Inferior parietal cortex (tissue), 1 donor: ENCODE measurements around the gene STXBP2.

Source experiments
- DNase-seq: peaks from one replicate; pipeline ENCODE4 v3.0.0-alpha.2; 2016; ENCODE audit errors: extremely low spot score

STXBP2 gene

GRCh38 chr19:7612282-7613274 is 24.3 kb upstream of the STXBP2 start:
- DNase-seq = no peak

GRCh38 chr19:7614859-7615741 is 21.8 kb upstream of the STXBP2 start:
- DNase-seq = no peak

- no peak for DNase-seq
Measured at GRCh38 chr19:7617172-7617571, 19.7 kb upstream of the STXBP2 start.

- no peak for DNase-seq
Measured at GRCh38 chr19:7617735-7618134, 19.2 kb upstream of the STXBP2 start.

- DNase-seq = no peak
Measured at GRCh38 chr19:7618348-7618747, 18.6 kb upstream of the STXBP2 start.

- no peak for DNase-seq
Measured at GRCh38 chr19:7618771-7619510, 18.0 kb upstream of the STXBP2 start.

GRCh38 chr19:7619671-7620441 is 17.1 kb upstream of the STXBP2 start:
- DNase-seq = no peak

- no peak for DNase-seq
Measured at GRCh38 chr19:7620442-7621412, 16.2 kb upstream of the STXBP2 start.

- no peak for DNase-seq
Measured at GRCh38 chr19:7622933-7623685, 13.8 kb upstream of the STXBP2 start.

GRCh38 chr19:7623725-7624603 is 12.9 kb upstream of the STXBP2 start:
- no peak for DNase-seq

GRCh38 chr19:7624810-7625209 is 12.1 kb upstream of the STXBP2 start:
- no peak for DNase-seq

- no peak for DNase-seq
Measured at GRCh38 chr19:7625763-7626372, 11.0 kb upstream of the STXBP2 start.

GRCh38 chr19:7627166-7627565 is 9.7 kb upstream of the STXBP2 start:
- DNase-seq = no peak

- DNase-seq = no peak
Measured at GRCh38 chr19:7628589-7629311, 8.2 kb upstream of the STXBP2 start.

- peak; percentile 99 for DNase-seq
Measured at GRCh38 chr19:7629347-7630054, 7.4 kb upstream of the STXBP2 start, which contains the start of the genes PET100 and XAB2. Gene PET100, plus strand, starts transcription at chr19:7629793. Its CDS starts 41 bp downstream, at chr19:7629834. Gene XAB2, minus strand, starts transcription at chr19:7629545. Its CDS starts 18 bp downstream, at chr19:7629527.

GRCh38 chr19:7631577-7631976 is 5.3 kb upstream of the STXBP2 start:
- DNase-seq = no peak
